Measurements from ENCODE around the gene CMTM6. TPM values are rescaled to one million over a fixed set of nuclear protein-coding genes. Genes with fewer than 3 reads are reported as not detected.
"Not testable (repeated sequence)": the region's sequence is repeated elsewhere in the genome, so short reads cannot be mapped to it uniquely, and the experiment has no call there.

CMTM6 gene
- polyA plus RNA-seq, 1 donor (not counting 4 experiments of a cell fraction or from before 2014, with no cell fraction given): 85.4 TPM

DNA sequence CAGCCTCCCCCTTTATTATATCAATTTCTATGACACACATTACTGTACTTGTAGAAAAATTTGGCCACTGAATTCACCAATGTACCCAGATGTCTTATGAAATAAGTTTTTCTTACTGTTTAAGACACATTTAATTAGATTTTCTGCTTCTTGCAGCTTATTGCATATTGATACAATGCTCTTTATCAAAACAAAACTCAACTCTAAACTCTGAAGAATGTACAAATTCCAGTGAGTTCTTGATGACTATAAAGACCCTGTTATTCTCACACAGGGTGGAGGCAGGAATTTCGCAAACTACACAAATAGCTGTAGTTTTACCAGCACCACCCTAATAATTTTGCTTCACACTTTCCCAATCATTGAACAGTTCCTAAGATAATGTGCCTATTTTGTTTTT, 22.0 kb downstream of the CMTM6 start:
- Histone ChIP-seq H3K9me3 (ENCODE audit: control insufficient read depth, low read depth, low read length) (no peaks in the 10 kb centered on the region), H4K20me1 (ENCODE audit: control insufficient read depth, extremely low read depth, insufficient read depth, low read length) (no peaks in the 10 kb centered on the region), H3K36me3 (ENCODE audit: control insufficient read depth in 2 of 2, extremely low read depth in 1 of 2, insufficient read depth in 2 of 2, low read length in 2 of 2) (peaks cover 3 to 17% of the 10 kb centered on the region in 2 experiments), H3K4me3 (ENCODE audit: control insufficient read depth in 2 of 3, extremely low read depth in 1 of 3, insufficient read depth in 2 of 3, low read depth in 1 of 3, low read length in 3 of 3) (no peak overlapping the region), H3K9me1 (ENCODE audit: control insufficient read depth, extremely low read depth, insufficient read depth, low read length) (no peaks in the 10 kb centered on the region), H3K4me2 (ENCODE audit: control insufficient read depth, extremely low read depth, insufficient read depth, low read depth, low read length) (no peak overlapping the region), H3K4me1 (ENCODE audit: control insufficient read depth, extremely low read depth, insufficient read depth, low read length) (no peaks in the 10 kb centered on the region), H2AFZ (ENCODE audit: control insufficient read depth, low read length) (no peak overlapping the region), H3K27me3 (ENCODE audit: control insufficient read depth, extremely low read depth, insufficient read depth, low read length) (no peaks in the 10 kb centered on the region), H3K27ac (ENCODE audit: control insufficient read depth, insufficient read depth, low read length) (no peak overlapping the region), H3K79me2 (ENCODE audit: control insufficient read depth, insufficient read depth, low read length) (no peaks in the 10 kb centered on the region), H3K9ac (ENCODE audit: control insufficient read depth, extremely low read depth, insufficient read depth, low read length) (no peak overlapping the region)
- dilution Hi-C loops (cut with MboI; ENCODE audit: extremely low pct_ligation_motif_present, low sequenced_read_pairs): no loop called here
- no peak for DNase-seq (ENCODE audit: low read depth, low spot score)
- FAIRE-seq: no peak
- TF ChIP-seq, protein P1, sequence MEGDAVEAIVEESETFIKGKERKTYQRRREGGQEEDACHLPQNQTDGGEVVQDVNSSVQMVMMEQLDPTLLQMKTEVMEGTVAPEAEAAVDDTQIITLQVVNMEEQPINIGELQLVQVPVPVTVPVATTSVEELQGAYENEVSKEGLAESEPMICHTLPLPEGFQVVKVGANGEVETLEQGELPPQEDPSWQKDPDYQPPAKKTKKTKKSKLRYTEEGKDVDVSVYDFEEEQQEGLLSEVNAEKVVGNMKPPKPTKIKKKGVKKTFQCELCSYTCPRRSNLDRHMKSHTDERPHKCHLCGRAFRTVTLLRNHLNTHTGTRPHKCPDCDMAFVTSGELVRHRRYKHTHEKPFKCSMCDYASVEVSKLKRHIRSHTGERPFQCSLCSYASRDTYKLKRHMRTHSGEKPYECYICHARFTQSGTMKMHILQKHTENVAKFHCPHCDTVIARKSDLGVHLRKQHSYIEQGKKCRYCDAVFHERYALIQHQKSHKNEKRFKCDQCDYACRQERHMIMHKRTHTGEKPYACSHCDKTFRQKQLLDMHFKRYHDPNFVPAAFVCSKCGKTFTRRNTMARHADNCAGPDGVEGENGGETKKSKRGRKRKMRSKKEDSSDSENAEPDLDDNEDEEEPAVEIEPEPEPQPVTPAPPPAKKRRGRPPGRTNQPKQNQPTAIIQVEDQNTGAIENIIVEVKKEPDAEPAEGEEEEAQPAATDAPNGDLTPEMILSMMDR (optimal IDR thresholded peaks at IDR 0.05 in 1 of 3, IDR thresholded peaks at IDR 0.05 in 1 of 3, conservative IDR thresholded peaks at IDR 0.05 in 1 of 3; ENCODE audit: extremely low read depth in 1 of 3, insufficient read depth in 2 of 3, low read length in 3 of 3): no peak
- TF ChIP-seq EZH2 (IDR thresholded peaks at IDR 0.05; ENCODE audit: low read length): no peak

DNA sequence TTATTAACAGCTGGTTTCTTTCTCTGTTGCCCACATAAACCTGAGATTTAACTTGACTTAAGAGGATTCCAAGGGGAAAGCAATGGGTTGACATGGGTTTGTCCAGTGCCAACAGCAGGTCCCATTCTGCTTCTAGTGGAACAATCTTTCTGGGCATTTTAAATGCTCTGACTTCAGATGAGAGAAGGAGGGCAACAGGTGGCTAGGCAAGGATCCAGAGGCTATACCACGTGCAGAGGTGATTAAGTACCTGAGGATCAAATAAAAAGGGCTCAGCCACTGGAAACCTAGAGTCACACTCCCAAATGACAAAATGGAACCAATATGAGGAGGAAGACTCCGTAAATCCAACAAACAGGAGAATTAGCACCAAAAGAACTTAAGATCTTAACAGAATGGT, 28.5 kb downstream of the CMTM6 start:
- no peak for TF ChIP-seq EZH2 (IDR thresholded peaks at IDR 0.05; ENCODE audit: low read length)
- TF ChIP-seq, protein P1 (optimal IDR thresholded peaks at IDR 0.05 in 1 of 3, IDR thresholded peaks at IDR 0.05 in 1 of 3, conservative IDR thresholded peaks at IDR 0.05 in 1 of 3; ENCODE audit: extremely low read depth in 1 of 3, insufficient read depth in 2 of 3, low read length in 3 of 3): no peak

DNA sequence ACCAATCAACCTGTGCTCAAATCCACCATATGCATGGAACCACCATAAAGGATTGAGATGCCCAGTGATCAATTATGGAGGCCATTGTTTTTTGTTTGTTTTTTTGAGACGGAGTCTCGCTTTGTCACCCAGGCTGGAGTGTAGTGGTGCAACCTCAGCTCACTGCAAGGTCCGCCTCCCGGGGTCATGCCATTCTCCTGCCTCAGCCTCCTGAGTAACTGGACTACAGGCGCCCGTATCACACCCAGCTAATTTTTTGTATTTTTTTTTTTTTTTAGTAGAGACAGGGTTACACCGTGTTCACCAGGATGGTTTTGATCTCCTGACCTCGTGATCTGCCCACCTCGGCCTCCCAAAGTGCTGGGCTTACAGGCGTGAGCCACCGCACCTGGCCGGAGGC, 30.5 kb downstream of the CMTM6 start:
- H3K4me2 ChIP-seq (ENCODE audit: control insufficient read depth, extremely low read depth, insufficient read depth, low read depth, low read length); dilution Hi-C loops (cut with MboI; ENCODE audit: extremely low pct_ligation_motif_present, low sequenced_read_pairs); H2AFZ ChIP-seq (ENCODE audit: control insufficient read depth, low read length); H3K27ac ChIP-seq (ENCODE audit: control insufficient read depth, insufficient read depth, low read length); FAIRE-seq; H3K4me3 ChIP-seq (ENCODE audit: control insufficient read depth in 2 of 3, extremely low read depth in 1 of 3, insufficient read depth in 2 of 3, low read depth in 1 of 3, low read length in 3 of 3); H3K9me3 ChIP-seq (ENCODE audit: control insufficient read depth, low read depth, low read length); DNase-seq (ENCODE audit: low read depth, low spot score); H4K20me1 ChIP-seq (ENCODE audit: control insufficient read depth, extremely low read depth, insufficient read depth, low read length); H3K27me3 ChIP-seq (ENCODE audit: control insufficient read depth, extremely low read depth, insufficient read depth, low read length); H3K9ac ChIP-seq (ENCODE audit: control insufficient read depth, extremely low read depth, insufficient read depth, low read length); H3K79me2 ChIP-seq (ENCODE audit: control insufficient read depth, insufficient read depth, low read length); H3K9me1 ChIP-seq (ENCODE audit: control insufficient read depth, extremely low read depth, insufficient read depth, low read length): not testable (repeated sequence)
- H3K36me3 ChIP-seq (ENCODE audit: control insufficient read depth in 2 of 2, extremely low read depth in 1 of 2, insufficient read depth in 2 of 2, low read length in 2 of 2): peaks cover 0 to 11% of the 10 kb centered on the region in 2 experiments
- H3K4me1 ChIP-seq (ENCODE audit: control insufficient read depth, extremely low read depth, insufficient read depth, low read length): peaks cover 28% of the 10 kb centered on the region

More for the DNA sequence above, 28.5 kb downstream of the CMTM6 start:
- Histone ChIP-seq H3K9ac (ENCODE audit: control insufficient read depth, extremely low read depth, insufficient read depth, low read length) (no peak overlapping the region), H4K20me1 (ENCODE audit: control insufficient read depth, extremely low read depth, insufficient read depth, low read length) (no peaks in the 10 kb centered on the region), H3K36me3 (ENCODE audit: control insufficient read depth in 2 of 2, extremely low read depth in 1 of 2, insufficient read depth in 2 of 2, low read length in 2 of 2) (peaks cover 0 to 3% of the 10 kb centered on the region in 2 experiments), H3K9me3 (ENCODE audit: control insufficient read depth, low read depth, low read length) (no peaks in the 10 kb centered on the region), H3K4me3 (ENCODE audit: control insufficient read depth in 2 of 3, extremely low read depth in 1 of 3, insufficient read depth in 2 of 3, low read depth in 1 of 3, low read length in 3 of 3) (no peak overlapping the region), H3K4me2 (ENCODE audit: control insufficient read depth, extremely low read depth, insufficient read depth, low read depth, low read length) (no peak overlapping the region), H3K27me3 (ENCODE audit: control insufficient read depth, extremely low read depth, insufficient read depth, low read length) (no peaks in the 10 kb centered on the region), H3K4me1 (ENCODE audit: control insufficient read depth, extremely low read depth, insufficient read depth, low read length) (peaks cover 15% of the 10 kb centered on the region), H3K79me2 (ENCODE audit: control insufficient read depth, insufficient read depth, low read length) (no peaks in the 10 kb centered on the region), H3K27ac (ENCODE audit: control insufficient read depth, insufficient read depth, low read length) (no peak overlapping the region), H3K9me1 (ENCODE audit: control insufficient read depth, extremely low read depth, insufficient read depth, low read length) (no peaks in the 10 kb centered on the region), H2AFZ (ENCODE audit: control insufficient read depth, low read length) (no peak overlapping the region)
- no peak for FAIRE-seq
- DNase-seq (ENCODE audit: low read depth, low spot score): no peak
- dilution Hi-C loops (cut with MboI; ENCODE audit: extremely low pct_ligation_motif_present, low sequenced_read_pairs): no loop called here
